DOHH2 (cell line): Measurements from ENCODE around the gene CCNL1.

Source experiments
- EZH2phosphoT487 ChIP-seq: fragments of 200-600 bp; sonication (generic); IDR thresholded peaks from 2 replicates; pipeline ENCODE4 v1.6.1; 2017; ENCODE audit warnings: borderline replicate concordance, mild to moderate bottlenecking, antibody characterized with exemption, low read length, moderate library complexity, mixed read lengths
- TF ChIP-seq, protein P1 (sequence below): fragments of 200-600 bp; sonication (generic); IDR thresholded peaks from one replicate; pipeline ENCODE4 v1.5.1; 2014; ENCODE audit warnings: antibody characterized with exemption, mild to moderate bottlenecking, low read depth, low read length; ENCODE audit not compliant: poor library complexity, severe bottlenecking

GRCh38 chr3:157103860-157104259 lies 56.1 kb downstream of the CCNL1 start:
- TF ChIP-seq, protein P1, sequence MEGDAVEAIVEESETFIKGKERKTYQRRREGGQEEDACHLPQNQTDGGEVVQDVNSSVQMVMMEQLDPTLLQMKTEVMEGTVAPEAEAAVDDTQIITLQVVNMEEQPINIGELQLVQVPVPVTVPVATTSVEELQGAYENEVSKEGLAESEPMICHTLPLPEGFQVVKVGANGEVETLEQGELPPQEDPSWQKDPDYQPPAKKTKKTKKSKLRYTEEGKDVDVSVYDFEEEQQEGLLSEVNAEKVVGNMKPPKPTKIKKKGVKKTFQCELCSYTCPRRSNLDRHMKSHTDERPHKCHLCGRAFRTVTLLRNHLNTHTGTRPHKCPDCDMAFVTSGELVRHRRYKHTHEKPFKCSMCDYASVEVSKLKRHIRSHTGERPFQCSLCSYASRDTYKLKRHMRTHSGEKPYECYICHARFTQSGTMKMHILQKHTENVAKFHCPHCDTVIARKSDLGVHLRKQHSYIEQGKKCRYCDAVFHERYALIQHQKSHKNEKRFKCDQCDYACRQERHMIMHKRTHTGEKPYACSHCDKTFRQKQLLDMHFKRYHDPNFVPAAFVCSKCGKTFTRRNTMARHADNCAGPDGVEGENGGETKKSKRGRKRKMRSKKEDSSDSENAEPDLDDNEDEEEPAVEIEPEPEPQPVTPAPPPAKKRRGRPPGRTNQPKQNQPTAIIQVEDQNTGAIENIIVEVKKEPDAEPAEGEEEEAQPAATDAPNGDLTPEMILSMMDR, result no peak
- TF ChIP-seq EZH2phosphoT487, result no peak
